B cell (primary cell): ENCODE measurements around the gene KMT2C.
"Not testable (repeated sequence)": the region's sequence is repeated elsewhere in the genome, so short reads cannot be mapped to it uniquely, and the experiment has no call there.

Experiments
- CTCF ChIP-seq: fragments of 200-600 bp; IDR thresholded peaks from one replicate; pipeline ENCODE4 v1.8.0; 2022; ENCODE audit warnings: antibody characterized with exemption, mild to moderate bottlenecking
- EZH2 ChIP-seq: IDR thresholded peaks from 2 replicates; pipeline ENCODE4 v1.6.1; 2012; ENCODE audit warnings: borderline replicate concordance, low read depth, mild to moderate bottlenecking, moderate library complexity, low read length; ENCODE audit not compliant: insufficient read depth, poor library complexity, severe bottlenecking

DNA sequence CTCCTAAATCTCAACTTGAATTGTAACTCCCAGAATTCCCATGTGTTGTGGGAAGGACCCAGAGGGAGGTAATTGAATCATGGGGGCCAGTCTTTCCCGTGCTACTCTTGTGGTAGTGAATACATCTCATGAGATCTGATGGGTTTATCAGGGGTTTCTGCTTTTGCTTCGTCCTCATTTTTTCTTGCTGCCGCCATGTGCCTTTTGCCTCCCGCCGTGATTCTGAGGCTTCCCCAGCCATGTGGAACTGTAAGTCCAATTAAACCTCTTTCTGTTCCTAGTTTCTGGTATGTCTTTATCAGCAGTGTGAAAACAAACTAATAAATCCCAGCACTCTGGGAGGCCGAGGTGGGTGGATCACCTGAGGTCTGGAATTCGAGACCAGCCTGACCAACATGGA is 33.8 kb upstream of the KMT2C start:
- not testable (repeated sequence) for TF ChIP-seq CTCF, EZH2
